PC-3 (cell line): ENCODE measurements around the gene DRGX.

Experiments
- CTCF ChIP-seq: fragments of 300-600 bp; sonication (generic); conservative IDR thresholded peaks from 2 replicates; pipeline ENCODE4 v1.5.1; 2017; ENCODE audit warnings: antibody characterized with exemption, low read depth, mild to moderate bottlenecking, low read length
- EZH2phosphoT487 ChIP-seq: fragments of 300-600 bp; sonication (generic); IDR thresholded peaks from 2 replicates; pipeline ENCODE4 v1.6.1; 2018; ENCODE audit warnings: mild to moderate bottlenecking, antibody characterized with exemption, low read length, borderline replicate concordance

GRCh38 chr10:49361735-49362568 lies 33.9 kb downstream of the DRGX start:
- TF ChIP-seq CTCF (no peak), EZH2phosphoT487 (no peak)
